GM23338 (cell line): ENCODE results near the gene IVD. TPM values are rescaled to one million over a fixed set of nuclear protein-coding genes. Genes with fewer than 3 reads are reported as not detected.

Source experiments
- CREB1 ChIP-seq: fragments of 250-450 bp; sonication (Bioruptor Pico); IDR thresholded peaks from 2 replicates; pipeline ENCODE4 v1.5.0; 2020; ENCODE audit warnings: low read depth, mild to moderate bottlenecking, moderate library complexity
- EZH2 ChIP-seq: fragments of 200-600 bp; sonication (generic); IDR thresholded peaks from one replicate; pipeline ENCODE4 v1.8.0; 2017; ENCODE audit warnings: antibody characterized with exemption, mild to moderate bottlenecking, low read depth; ENCODE audit not compliant: unreplicated experiment
- EZH2phosphoT487 ChIP-seq: fragments of 200-600 bp; sonication (generic); IDR thresholded peaks from one replicate; pipeline ENCODE4 v1.8.1; 2018; ENCODE audit warnings: antibody characterized with exemption; ENCODE audit not compliant: unreplicated experiment
- POLR2AphosphoS5 ChIP-seq: IDR thresholded peaks from 2 replicates; pipeline ENCODE4 v1.6.1; 2016; ENCODE audit warnings: antibody characterized with exemption, low read depth
- REST ChIP-seq: IDR thresholded peaks from one replicate; pipeline ENCODE4 v1.6.1; 2018; ENCODE audit warnings: antibody characterized with exemption; ENCODE audit not compliant: unreplicated experiment
- STAT1 ChIP-seq: IDR thresholded peaks from one replicate; pipeline ENCODE4 v1.6.1; 2016; ENCODE audit warnings: antibody characterized with exemption; ENCODE audit not compliant: unreplicated experiment
- ZNF462 ChIP-seq: fragments of 250-450 bp; sonication (Bioruptor Pico); IDR thresholded peaks from 2 replicates; pipeline ENCODE4 v1.5.0; 2020; ENCODE audit warnings: mild to moderate bottlenecking, moderate library complexity
- polyA plus RNA-seq: library from polyadenylated mRNA; unstranded; fragments of >200 nt; fragmentation: Nextera tagmentation; extraction: Ambion mirVana; gene quantifications from 2 replicates; pipeline ENCODE4 v1.2.1, GENCODE V29; 2016
- total RNA-seq: library from RNA; depleted of rRNA; stranded (reverse); fragments of >200 nt; shearing (Covaris generic); gene quantifications from 2 replicates; pipeline ENCODE4 v1.2.3, GENCODE V29; 2014

Gene IVD
- total and polyA plus RNA-seq, 2 experiments from 2014 or later: 54.1 to 75.4 TPM

- TF ChIP-seq ZNF462 (CRISPR knock-in tag) (no peak), STAT1 (no peak), EZH2 (no peak), POLR2AphosphoS5 (no peak), REST (no peak), EZH2phosphoT487 (no peak), CREB1 (CRISPR knock-in tag) (no peak)
Observed at GRCh38 chr15:40420793-40421192, 15.2 kb downstream of the IVD start (continued).
